PC-9 (cell line): ENCODE results near the gene SAMD5.

Experiments used
- CTCF ChIP-seq: fragments of 200-600 bp; sonication (generic); conservative IDR thresholded peaks from 2 replicates; pipeline ENCODE4 v1.6.1; 2017; ENCODE audit warnings: mixed run types, antibody characterized with exemption, mild to moderate bottlenecking, moderate library complexity
- EZH2 ChIP-seq: fragments of 200-600 bp; sonication (generic); IDR thresholded peaks from 2 replicates; pipeline ENCODE4 v1.8.0; 2017; ENCODE audit warnings: antibody characterized with exemption, low read depth

- TF ChIP-seq CTCF (no peak), EZH2 (no peak)
Measured at GRCh38 chr6:147503587-147503986, 4.9 kb upstream of the SAMD5 start.
